Upper lobe of left lung (tissue), 6 donors: Measurements from ENCODE around the gene CCDC142. TPM values are rescaled to one million over a fixed set of nuclear protein-coding genes. Genes with fewer than 3 reads are reported as not detected.
A peak's percentile ranks its signal among the peaks of the same experiment; 100 is the strongest.

Experiments
- ATAC-seq, 2 donors: fragments of 200-7000 bp; cut with Tn5 transposase; one replicate each; pipeline ENCODE4 v1.9.1; 2022; ENCODE audit warnings: mild to moderate bottlenecking in 2 of 2, moderate library complexity in 2 of 2; ENCODE audit not compliant: low FRiP score in 2 of 2
- DNase-seq, 2 donors: peaks; one replicate each; pipeline ENCODE4 v3.0.0-alpha.2; 2019 to 2020
- H3K27ac ChIP-seq, 4 donors: fragments of 200-600 bp; sonication (generic); one replicate each; pipeline ENCODE4 v1.5.1; 2016 to 2019
- H3K27me3 ChIP-seq, 4 donors: fragments of 200-600 bp; sonication (generic); one replicate each; pipeline ENCODE4 v1.5.1; 2017 to 2019
- H3K36me3 ChIP-seq, 4 donors: fragments of 200-600 bp; sonication (generic); one replicate each; pipeline ENCODE4 v1.5.1; 2016 to 2019
- H3K4me1 ChIP-seq, 4 donors: fragments of 200-600 bp; sonication (generic); one replicate each; pipeline ENCODE4 v1.5.1; 2018 to 2019
- H3K4me3 ChIP-seq, 4 donors: fragments of 200-600 bp; sonication (generic); one replicate each; pipeline ENCODE4 v1.5.1; 2017 to 2019; ENCODE audit warnings: mild to moderate bottlenecking in 2 of 4, moderate library complexity in 1 of 4
- H3K9me3 ChIP-seq, 4 donors: fragments of 200-600 bp; sonication (generic); one replicate each; pipeline ENCODE4 v1.5.1; 2018 to 2019
- EP300 ChIP-seq, 4 donors: sonication (generic); formaldehyde crosslinking; IDR thresholded peaks; one replicate each; pipeline ENCODE4 v1.5.1; 2017; ENCODE audit warnings: antibody characterized with exemption in 4 of 4, control low read depth in 2 of 4
- POLR2A ChIP-seq, 4 donors: fragments of 450-650 bp; IDR thresholded peaks; one replicate each; pipeline ENCODE4 v1.5.1; 2016 to 2017; ENCODE audit warnings: antibody characterized with exemption in 4 of 4, mild to moderate bottlenecking in 2 of 4
- POLR2AphosphoS5 ChIP-seq, 2 donors: sonication (generic); formaldehyde crosslinking; IDR thresholded peaks; one replicate each; pipeline ENCODE4 v1.5.1; 2017; ENCODE audit warnings: antibody characterized with exemption in 2 of 2
- WGBS, 2 donors: methylation state at CpG; one replicate each; pipeline ENCODE4 v1.1.5; 2017 to 2018; 5-methylcytosine and 5-hydroxymethylcytosine counted together
- total RNA-seq, 6 donors: library from RNA; depleted of rRNA in 4 of 6; stranded (reverse); fragments of >200 nt in 4 of 6; gene quantifications; one replicate each; pipeline versions ENCODE4 v1.1.0 to v1.2.1, GENCODE V29; 2016 to 2021
- TF ChIP-seq, protein P1 (sequence below), 6 experiments: fragments of 450-650 bp in 4 of 6; fragments of 200-600 bp in 2 of 6; sonication (generic) in 2 of 6; IDR thresholded peaks; one replicate each; pipeline ENCODE4 v1.5.1; 2016 to 2019; ENCODE audit warnings: antibody characterized with exemption in 6 of 6
- donor health status: DM: no; HTN: no; CAD: no; lungs with moderate emphysema.
- donor health status: DM: no; HTN: yes; CAD: no; lungs with severe emphysema.

Gene CCDC142
- total RNA-seq, 6 donors from 2014 or later, result 14.8 to 67.1 (median 19.8) TPM

DNA sequence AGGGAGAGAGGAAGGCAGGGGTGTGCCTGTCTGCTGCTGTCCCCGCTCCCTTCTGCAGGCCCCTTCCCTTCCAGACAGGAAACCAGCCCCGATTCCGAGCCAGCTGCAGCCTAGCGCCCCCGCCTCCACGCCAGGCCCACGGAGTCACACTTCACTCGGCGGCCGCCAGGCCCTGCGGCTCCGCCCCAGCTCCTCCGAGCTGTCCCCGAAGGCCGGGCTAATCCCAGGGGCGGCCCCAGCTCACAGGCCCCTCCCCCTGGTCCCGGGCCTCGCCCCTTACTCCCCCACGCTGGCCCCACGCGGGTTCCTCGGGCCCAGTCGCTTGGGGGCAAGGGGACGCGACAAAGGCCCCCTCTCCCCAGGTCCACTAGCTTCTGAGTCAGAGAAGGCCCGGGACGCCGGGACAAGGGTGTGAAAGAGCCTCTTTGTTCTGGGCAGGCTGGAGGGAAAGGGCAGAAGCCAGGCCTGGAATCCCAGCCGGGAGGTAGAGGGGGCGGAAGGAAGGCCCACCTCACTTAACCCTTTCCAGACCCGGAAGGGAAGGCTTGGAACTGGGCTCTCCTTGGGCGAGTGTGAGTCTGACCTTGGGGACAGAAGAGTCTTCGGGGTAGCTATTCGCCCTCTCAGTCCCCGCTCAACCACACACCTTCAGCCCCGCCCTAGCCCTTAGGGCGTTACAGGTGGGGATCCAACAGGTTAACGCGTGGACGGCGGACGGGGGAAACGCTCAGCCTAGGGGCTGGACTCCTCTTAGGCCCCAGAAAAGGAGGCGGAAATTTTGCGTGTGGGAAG, 42.2 kb downstream of the CCDC142 start:
- peak overlapping the region; percentile 74 to 88 (median 84) for H3K27ac ChIP-seq
- H3K36me3 ChIP-seq, result no peaks in the 10 kb centered on the region
- H3K4me3 ChIP-seq, result peak overlapping the region; percentile 1 to 64 (median 50)
- TF ChIP-seq, protein P1, sequence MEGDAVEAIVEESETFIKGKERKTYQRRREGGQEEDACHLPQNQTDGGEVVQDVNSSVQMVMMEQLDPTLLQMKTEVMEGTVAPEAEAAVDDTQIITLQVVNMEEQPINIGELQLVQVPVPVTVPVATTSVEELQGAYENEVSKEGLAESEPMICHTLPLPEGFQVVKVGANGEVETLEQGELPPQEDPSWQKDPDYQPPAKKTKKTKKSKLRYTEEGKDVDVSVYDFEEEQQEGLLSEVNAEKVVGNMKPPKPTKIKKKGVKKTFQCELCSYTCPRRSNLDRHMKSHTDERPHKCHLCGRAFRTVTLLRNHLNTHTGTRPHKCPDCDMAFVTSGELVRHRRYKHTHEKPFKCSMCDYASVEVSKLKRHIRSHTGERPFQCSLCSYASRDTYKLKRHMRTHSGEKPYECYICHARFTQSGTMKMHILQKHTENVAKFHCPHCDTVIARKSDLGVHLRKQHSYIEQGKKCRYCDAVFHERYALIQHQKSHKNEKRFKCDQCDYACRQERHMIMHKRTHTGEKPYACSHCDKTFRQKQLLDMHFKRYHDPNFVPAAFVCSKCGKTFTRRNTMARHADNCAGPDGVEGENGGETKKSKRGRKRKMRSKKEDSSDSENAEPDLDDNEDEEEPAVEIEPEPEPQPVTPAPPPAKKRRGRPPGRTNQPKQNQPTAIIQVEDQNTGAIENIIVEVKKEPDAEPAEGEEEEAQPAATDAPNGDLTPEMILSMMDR (IDR thresholded peaks at IDR 0.05), result peak in 5 of 6 experiments; percentile 40 to 74 (median 63)
- TF ChIP-seq POLR2A (IDR thresholded peaks at IDR 0.05) (peak in 2 of 4 donors; percentile 44 to 47), POLR2AphosphoS5 (IDR thresholded peaks at IDR 0.05) (peak in 1 of 2 donors; percentile 35), EP300 (IDR thresholded peaks at IDR 0.05) (no peak)
- DNase-seq, result peak; percentile 88 to 95
- ATAC-seq, result peak; percentile 95 to 96
- peaks cover 22 to 50% (median 30%) of the 10 kb centered on the region in 4 donors for H3K4me1 ChIP-seq
- no peaks in the 10 kb centered on the region for H3K9me3 ChIP-seq
- WGBS, 2 donors, result 12 to 52% methylated on average over 16 to 45 of the region's 45 CpGs
- H3K27me3 ChIP-seq, result peaks cover 0 to 9% (median 3%) of the 10 kb centered on the region in 4 donors

DNA sequence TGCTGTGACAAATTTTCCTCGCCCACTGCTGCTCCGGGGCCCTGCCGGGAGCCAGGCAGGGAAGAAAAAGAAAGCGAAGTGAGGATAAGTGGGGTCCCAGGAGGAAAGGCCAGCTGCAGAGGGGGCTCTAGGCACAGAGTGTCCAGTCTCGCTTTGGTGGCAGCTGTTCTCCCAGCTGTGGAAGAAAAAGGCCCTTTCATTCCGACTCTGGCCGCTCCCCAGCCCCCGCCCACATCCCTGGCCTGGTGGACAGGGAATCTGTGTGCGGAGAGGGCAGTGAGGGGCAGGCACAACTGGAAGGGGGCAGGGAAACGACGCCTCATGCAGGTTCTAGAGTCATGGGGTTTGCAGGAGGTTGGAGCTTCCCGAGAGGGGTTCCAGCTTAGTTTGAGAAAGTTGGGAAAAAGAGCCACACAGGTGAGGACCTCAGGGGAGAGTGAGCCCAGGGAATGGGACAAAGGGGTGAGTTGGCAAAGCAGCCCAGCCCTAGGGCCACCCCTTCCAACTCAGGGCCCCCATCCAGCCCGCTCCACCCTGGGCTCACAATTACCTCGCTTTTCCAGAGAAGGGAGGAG, 42.9 kb downstream of the CCDC142 start:
- Histone ChIP-seq H3K27me3 (peaks cover 0 to 9% (median 3%) of the 10 kb centered on the region in 4 donors), H3K9me3 (no peaks in the 10 kb centered on the region), H3K36me3 (no peaks in the 10 kb centered on the region), H3K27ac (peak overlapping the region; percentile 74 to 88 (median 84)), H3K4me1 (peaks cover 22 to 50% (median 30%) of the 10 kb centered on the region in 4 donors), H3K4me3 (peak overlapping the region; percentile 1 to 64 (median 50))
- 16 to 25% methylated on average over 14 of the region's 14 CpGs for WGBS, 2 donors
- DNase-seq, result peak in 1 of 2 donors; percentile 86
- ATAC-seq, result peak; percentile 0 to 43
- no peak for TF ChIP-seq EP300 (IDR thresholded peaks at IDR 0.05)
- TF ChIP-seq POLR2AphosphoS5 (IDR thresholded peaks at IDR 0.05), result no peak
- TF ChIP-seq, protein P1 (IDR thresholded peaks at IDR 0.05), result no peak
- no peak for TF ChIP-seq POLR2A (IDR thresholded peaks at IDR 0.05)

DNA sequence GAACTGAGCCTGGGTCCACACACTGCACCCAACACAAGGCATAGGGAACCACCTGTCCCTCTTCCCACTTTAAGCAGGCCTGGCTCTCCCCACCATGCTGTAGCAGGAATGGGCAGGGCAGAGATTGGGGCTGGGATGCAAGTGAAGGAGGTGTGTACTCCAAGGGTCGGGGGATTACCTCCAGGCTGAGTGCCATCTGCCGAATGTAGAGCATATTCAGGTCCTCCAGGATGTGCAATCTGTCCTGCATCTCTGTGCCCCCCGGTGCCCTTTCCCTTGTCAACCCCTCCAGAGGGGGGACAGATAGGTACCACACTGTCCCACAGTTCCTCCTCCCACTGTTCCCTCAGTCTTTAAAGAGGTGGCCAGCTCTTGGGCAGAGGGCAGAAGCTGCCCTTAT, 43.4 kb downstream of the CCDC142 start:
- WGBS, 2 donors, result 20 to 45% methylated on average over 3 of the region's 3 CpGs
- Histone ChIP-seq H3K27me3 (peaks cover 0 to 9% (median 3%) of the 10 kb centered on the region in 4 donors), H3K27ac (peak overlapping the region; percentile 74 to 88 (median 84)), H3K9me3 (no peaks in the 10 kb centered on the region), H3K36me3 (no peaks in the 10 kb centered on the region), H3K4me1 (peaks cover 22 to 50% (median 30%) of the 10 kb centered on the region in 4 donors), H3K4me3 (peak overlapping the region in 3 of 4 donors; percentile 42 to 64 (median 59))
- DNase-seq (no peak), ATAC-seq (no peak)
- TF ChIP-seq POLR2A (IDR thresholded peaks at IDR 0.05) (no peak), POLR2AphosphoS5 (IDR thresholded peaks at IDR 0.05) (no peak), EP300 (IDR thresholded peaks at IDR 0.05) (no peak)
- TF ChIP-seq, protein P1 (IDR thresholded peaks at IDR 0.05), result no peak

DNA sequence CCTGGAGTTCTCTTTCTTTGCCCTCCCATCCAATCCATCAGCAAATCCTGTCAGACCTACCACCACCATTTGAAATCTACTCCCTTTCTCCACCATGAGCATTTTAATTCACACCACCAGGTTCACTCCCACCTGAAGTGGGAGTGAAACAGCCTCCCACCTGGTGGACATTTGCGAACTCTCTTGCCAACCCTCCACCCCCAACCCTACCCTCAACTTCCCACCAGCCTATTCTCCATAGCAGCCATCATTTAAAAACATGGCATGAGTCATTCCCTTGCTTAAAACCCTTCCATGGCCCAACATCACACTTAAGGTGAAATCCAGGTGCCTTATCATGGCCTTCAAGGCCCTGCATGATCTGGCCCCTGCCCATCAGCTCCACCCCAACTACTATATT, 44.5 kb downstream of the CCDC142 start:
- 95 to 100% methylated on average over 1 of the region's 1 CpG for WGBS, 2 donors
- no peak for TF ChIP-seq POLR2A (IDR thresholded peaks at IDR 0.05)
- TF ChIP-seq EP300 (IDR thresholded peaks at IDR 0.05), result no peak
- TF ChIP-seq, protein P1 (IDR thresholded peaks at IDR 0.05), result no peak
- TF ChIP-seq POLR2AphosphoS5 (IDR thresholded peaks at IDR 0.05), result no peak

More for the DNA sequence above, 44.5 kb downstream of the CCDC142 start:
- H3K4me3 ChIP-seq, result no peak overlapping the region
- no peak for ATAC-seq
- no peaks in the 10 kb centered on the region for H3K9me3 ChIP-seq
- H3K27me3 ChIP-seq, result peaks cover 0 to 9% (median 3%) of the 10 kb centered on the region in 4 donors
- H3K4me1 ChIP-seq, result peaks cover 22 to 45% (median 27%) of the 10 kb centered on the region in 4 donors
- H3K27ac ChIP-seq, result no peak overlapping the region
- H3K36me3 ChIP-seq, result no peaks in the 10 kb centered on the region
- no peak for DNase-seq
